Measurements from ENCODE around the gene PKHD1.

- TF ChIP-seq POLR2A (IDR thresholded peaks at IDR 0.05; ENCODE audit: extremely low read depth, insufficient read length) (no peak), CTCF (IDR thresholded peaks at IDR 0.05; ENCODE audit: low read depth, low read length) (no peak), MAX (IDR thresholded peaks at IDR 0.05; ENCODE audit: low read depth, low read length) (no peak), MYC (IDR thresholded peaks at IDR 0.05; ENCODE audit: low read depth, low read length) (no peak)
These were observed 368.9 kb downstream of the PKHD1 start for GRCh38 chr6:51718533-51718932.
